ENCODE measurements around the gene ELAVL2. TPM values are rescaled to one million over a fixed set of nuclear protein-coding genes. Genes with fewer than 3 reads are reported as not detected.
A peak's percentile ranks its signal among the peaks of the same experiment; 100 is the strongest.

ELAVL2 gene
- total and polyA plus RNA-seq, 5 donors = 0.07 to 0.32 TPM; not detected in 3

DNA sequence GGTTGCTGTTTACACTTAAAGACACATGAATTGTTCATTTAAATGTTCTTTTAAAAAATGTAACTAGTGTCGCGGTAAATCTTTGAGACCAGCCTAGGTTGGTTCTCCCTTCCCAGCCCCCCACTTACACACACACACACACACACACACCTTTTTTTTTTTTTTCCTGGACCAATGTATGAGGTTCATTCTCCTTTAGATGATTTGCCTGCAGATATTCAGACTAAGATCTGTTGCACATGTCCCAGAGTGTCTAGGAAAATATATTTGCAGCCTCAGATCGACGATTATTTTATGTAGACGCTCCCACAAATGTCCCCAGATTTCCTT, 4.4 kb upstream of the ELAVL2 start:
- peaks cover 8% of the 10 kb centered on the region for H3K27me3 ChIP-seq (ENCODE audit: control insufficient read depth, insufficient read depth)

DNA sequence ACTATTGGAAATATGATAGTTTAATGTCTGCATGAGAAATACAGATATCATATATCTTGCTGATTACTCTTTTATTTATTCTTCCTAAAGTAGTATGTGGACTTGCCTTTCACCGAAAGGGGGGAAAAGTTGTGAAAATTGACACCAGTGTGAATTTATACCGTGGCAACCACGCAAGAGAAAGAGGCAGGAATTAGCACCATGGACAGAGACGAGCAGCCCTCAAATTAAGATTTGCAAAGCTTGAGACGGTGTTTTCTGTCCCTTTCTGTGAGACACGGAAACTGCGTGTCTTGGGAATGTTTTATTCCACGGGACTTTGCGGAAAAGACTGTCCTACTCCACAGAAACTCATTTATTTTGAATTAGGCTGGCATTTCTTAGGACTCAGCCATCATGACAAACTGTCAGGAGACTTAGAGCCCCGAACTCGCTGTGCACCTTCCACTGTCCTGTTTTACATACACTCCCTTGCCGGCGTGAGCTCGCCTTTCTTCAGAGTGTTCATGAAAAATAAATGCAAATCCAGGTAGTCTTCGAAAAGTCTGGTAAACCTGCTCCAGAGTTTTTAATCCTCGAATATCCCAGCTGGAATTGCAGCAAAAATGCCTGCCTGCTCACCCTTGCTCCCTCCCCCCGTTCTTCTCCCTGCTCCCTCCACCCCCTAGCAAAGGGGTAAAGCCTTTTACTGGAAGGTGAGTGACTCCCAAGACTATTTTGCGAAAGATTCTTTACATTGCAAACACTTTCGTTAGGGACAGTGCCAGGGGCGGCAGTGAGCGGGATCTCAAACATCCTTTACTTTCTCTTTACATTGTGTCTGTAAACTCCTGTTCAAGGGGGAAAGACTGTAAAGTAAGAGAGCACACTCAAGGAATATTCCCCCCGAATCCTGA, 3.8 kb upstream of the ELAVL2 start:
- WGBS = 1% methylated on average over 22 of the region's 22 CpGs
- ATAC-seq (no peak), DNase-seq (no peak)
- Histone ChIP-seq H3K4me3 (ENCODE audit: low read length) (no peak overlapping the region), H3K27ac (ENCODE audit: low read length) (no peak overlapping the region), H3K27me3 (ENCODE audit: control insufficient read depth, insufficient read depth) (peaks cover 8% of the 10 kb centered on the region), H3K4me1 (ENCODE audit: control insufficient read depth, insufficient read depth, low read length) (no peaks in the 10 kb centered on the region), H3K9me3 (ENCODE audit: control insufficient read depth, low read length) (no peaks in the 10 kb centered on the region)
- intact Hi-C loops (cut with DNase I) = no loop called here

More for the DNA sequence above, 4.4 kb upstream of the ELAVL2 start:
- intact Hi-C loops (cut with DNase I) = no loop called here
- DNase-seq (no peak), ATAC-seq (no peak)
- 7% methylated on average over 5 of the region's 5 CpGs for WGBS
- no peak overlapping the region for H3K4me3 ChIP-seq (ENCODE audit: low read length)
- H3K27ac ChIP-seq (ENCODE audit: low read length) = no peak overlapping the region
- H3K9me3 ChIP-seq (ENCODE audit: control insufficient read depth, low read length) = no peaks in the 10 kb centered on the region
- H3K4me1 ChIP-seq (ENCODE audit: control insufficient read depth, insufficient read depth, low read length) = no peaks in the 10 kb centered on the region

DNA sequence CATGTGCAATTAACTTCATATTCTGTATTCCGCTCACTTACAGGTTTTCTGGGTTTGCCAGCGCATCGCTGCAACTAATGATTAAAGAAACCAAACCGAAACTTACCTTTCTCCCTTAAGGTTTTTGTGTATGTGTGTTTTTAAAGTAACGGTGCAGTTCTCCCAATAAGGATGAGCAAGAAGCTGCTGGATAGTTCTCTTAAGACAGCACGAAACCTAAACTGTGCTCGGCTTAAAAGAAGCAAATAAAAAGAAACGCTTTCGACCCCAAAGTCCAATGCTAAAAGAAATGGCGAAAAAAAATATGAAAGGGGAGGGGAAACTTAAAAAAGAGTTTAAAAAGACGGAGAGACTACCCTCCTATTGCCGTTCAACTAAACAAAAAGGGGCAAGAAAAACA, 340 bp downstream of the ELAVL2 start:
- WGBS = 3% methylated on average over 12 of the region's 12 CpGs
- Histone ChIP-seq H3K27ac (ENCODE audit: low read length) (no peak overlapping the region), H3K4me1 (ENCODE audit: control insufficient read depth, insufficient read depth, low read length) (no peaks in the 10 kb centered on the region), H3K27me3 (ENCODE audit: control insufficient read depth, insufficient read depth) (peaks cover 8% of the 10 kb centered on the region), H3K9me3 (ENCODE audit: control insufficient read depth, low read length) (no peaks in the 10 kb centered on the region), H3K4me3 (ENCODE audit: low read length) (peak overlapping the region; percentile 21)
- DNase-seq (no peak), ATAC-seq (no peak)
- intact Hi-C loops (cut with DNase I) = no loop called here

DNA sequence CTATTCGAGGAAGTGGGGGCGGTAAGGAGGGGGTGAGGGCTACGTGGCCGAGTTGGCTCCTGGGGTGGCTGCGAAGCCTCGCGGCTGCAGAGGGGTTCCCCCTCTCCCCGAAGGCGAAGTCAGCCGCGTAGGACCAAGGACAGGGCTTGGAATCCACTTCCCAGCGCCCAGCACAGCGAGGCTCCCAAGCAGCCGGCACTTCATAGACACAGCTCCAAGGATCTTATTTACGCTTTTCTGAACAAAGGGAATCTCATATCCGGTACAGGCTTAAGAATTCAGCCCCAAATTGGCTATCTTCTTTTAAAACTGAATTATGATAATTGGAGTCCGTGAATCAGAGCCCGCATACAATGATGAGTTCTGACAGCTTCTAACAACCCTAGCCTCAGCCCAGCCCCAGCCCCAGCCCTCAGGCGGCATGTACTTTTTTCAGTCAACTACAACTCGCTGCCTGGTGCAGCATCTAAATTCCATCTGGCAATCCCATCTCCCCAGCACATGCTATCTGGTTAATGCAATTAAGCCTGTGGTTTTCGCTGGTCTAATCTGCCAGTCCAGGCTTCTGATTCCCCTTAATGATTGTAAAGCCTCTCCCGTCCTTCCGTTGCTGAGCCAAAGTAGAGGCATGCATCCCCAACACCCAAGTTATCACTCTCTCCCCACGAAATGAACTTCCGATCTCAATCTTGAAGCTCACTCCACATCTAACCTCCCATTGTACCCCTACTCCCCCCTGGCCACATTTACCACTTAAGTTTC, 1.0 kb downstream of the ELAVL2 start:
- Histone ChIP-seq H3K4me3 (ENCODE audit: low read length) (peak overlapping the region; percentile 21), H3K27me3 (ENCODE audit: control insufficient read depth, insufficient read depth) (peaks cover 2% of the 10 kb centered on the region), H3K4me1 (ENCODE audit: control insufficient read depth, insufficient read depth, low read length) (no peaks in the 10 kb centered on the region), H3K27ac (ENCODE audit: low read length) (no peak overlapping the region), H3K9me3 (ENCODE audit: control insufficient read depth, low read length) (no peaks in the 10 kb centered on the region)
- no peak for DNase-seq
- ATAC-seq = peak in 1 of 2 donors; percentile 34
- 2% methylated on average over 25 of the region's 25 CpGs for WGBS
- intact Hi-C loops (cut with DNase I) = no loop called here

DNA sequence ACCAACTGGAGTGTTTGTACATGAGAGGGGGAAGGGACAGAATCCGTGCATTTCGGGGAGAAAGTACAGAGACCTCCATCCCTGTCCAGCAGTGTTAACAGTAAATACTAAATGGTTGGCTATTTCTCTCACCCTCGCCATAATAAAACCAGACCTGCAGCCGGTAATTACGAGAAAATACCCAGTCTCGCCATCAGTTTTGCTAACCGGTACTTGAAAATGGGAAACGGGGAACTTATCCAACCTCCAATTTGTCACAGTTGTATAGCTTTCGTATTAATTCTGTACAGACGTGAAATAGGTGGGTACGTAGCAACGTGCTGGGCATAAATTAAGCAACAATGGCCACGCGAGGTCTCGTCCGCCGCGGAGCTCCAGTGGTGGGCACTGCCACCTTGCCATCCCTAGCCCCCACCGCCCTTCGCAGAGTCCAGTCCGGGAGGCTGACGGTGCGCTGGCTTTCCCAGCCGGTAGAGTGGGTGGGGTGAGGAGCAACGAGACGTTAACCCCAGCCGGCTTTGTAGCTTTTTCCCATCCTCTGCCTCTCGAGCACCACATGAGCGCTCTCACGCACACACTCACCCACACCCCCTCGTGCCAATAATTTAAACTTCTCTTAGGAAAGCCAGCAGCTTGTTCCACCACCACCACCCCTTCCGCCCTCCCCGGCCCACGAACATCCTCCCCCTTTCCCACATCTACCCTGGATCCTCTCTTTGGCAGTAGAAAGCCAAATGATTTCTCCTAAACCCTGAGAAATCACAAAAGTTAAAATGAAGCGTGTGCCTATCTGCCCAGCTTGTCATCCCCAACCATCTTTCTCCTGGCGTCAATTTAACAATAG, 1.8 kb downstream of the ELAVL2 start:
- 3% methylated on average over 36 of the region's 36 CpGs for WGBS
- no peaks in the 10 kb centered on the region for H3K9me3 ChIP-seq (ENCODE audit: control insufficient read depth, low read length)
- no peak overlapping the region for H3K4me3 ChIP-seq (ENCODE audit: low read length)
- H3K27me3 ChIP-seq (ENCODE audit: control insufficient read depth, insufficient read depth) = peaks cover 2% of the 10 kb centered on the region
- H3K4me1 ChIP-seq (ENCODE audit: control insufficient read depth, insufficient read depth, low read length) = no peaks in the 10 kb centered on the region
- ATAC-seq = no peak
- no peak overlapping the region for H3K27ac ChIP-seq (ENCODE audit: low read length)
- intact Hi-C loops (cut with DNase I) = no loop called here
- no peak for DNase-seq

DNA sequence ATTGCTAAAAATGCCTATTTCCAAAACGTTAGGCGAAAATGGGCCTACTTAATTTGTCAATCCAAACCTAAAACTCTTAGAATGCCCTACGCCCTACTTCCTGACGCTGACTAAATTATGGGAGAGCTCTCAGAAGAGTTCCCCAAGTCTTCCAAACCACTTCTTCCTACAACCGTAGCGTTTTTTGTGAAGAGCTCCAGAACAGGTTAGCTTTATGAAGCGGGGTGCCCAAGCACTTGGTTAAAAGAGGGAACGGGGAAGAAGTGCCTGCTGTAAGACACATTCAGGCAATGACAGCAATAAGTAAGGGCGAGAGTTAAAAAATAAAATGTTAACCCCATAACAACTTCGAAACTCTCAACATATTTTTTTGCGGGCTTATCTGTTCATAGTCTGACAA, 2.8 kb downstream of the ELAVL2 start:
- 20% methylated on average over 11 of the region's 11 CpGs for WGBS

DNA sequence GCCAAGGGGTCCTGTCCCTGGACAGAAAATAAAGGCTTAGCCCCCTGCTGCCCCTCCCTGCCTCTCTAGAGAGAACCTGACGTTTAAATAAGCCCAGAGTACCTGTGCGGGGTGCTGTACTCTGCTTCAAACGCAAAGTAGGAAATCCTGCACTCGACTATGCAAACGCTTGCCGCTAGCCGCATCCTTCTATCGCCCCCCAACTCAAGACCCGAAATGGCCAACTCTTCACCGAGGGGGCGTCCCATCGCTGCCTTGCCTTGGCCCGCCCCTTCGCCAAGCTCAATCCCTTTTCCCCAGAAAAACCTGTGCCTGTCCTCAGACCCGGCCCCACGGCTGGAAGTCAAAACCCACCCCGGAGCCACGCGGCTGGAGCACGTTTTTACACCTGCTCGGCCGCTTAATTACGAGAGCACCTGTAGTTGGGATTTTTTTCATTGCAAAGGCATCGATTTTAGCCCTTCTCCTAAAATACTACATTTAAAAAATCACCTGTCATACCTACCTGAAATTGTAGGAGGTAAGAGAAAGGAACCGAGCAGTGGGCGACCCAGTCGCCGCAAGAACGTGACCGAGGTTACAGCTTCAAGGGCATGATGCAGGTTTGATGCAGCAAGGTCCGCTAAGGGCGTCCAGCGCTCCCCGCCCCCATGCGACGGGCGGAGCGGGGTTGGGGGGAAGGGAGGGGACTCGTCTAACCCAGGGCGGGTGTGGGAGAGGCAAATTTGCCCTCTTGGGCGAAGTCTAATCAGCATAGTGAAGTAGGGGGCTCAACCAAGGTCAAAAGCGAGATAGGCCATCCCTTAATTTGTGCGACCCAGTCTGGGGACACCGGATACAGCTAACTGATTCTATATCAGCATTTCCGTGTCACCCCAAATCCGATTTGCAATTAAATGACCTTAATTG, 3.5 kb downstream of the ELAVL2 start:
- no peaks in the 10 kb centered on the region for H3K4me1 ChIP-seq (ENCODE audit: control insufficient read depth, insufficient read depth, low read length)
- WGBS = 3% methylated on average over 46 of the region's 46 CpGs
- DNase-seq = no peak
- peaks cover 3% of the 10 kb centered on the region for H3K27me3 ChIP-seq (ENCODE audit: control insufficient read depth, insufficient read depth)
- H3K27ac ChIP-seq (ENCODE audit: low read length) = no peak overlapping the region
- no peaks in the 10 kb centered on the region for H3K9me3 ChIP-seq (ENCODE audit: control insufficient read depth, low read length)
- H3K4me3 ChIP-seq (ENCODE audit: low read length) = no peak overlapping the region
- intact Hi-C loops (cut with DNase I) = no loop called here
- ATAC-seq = no peak

More for the DNA sequence above, 2.8 kb downstream of the ELAVL2 start:
- peaks cover 5% of the 10 kb centered on the region for H3K27me3 ChIP-seq (ENCODE audit: control insufficient read depth, insufficient read depth)
- ATAC-seq = no peak
- intact Hi-C loops (cut with DNase I) = no loop called here
- H3K9me3 ChIP-seq (ENCODE audit: control insufficient read depth, low read length) = no peaks in the 10 kb centered on the region
- H3K4me3 ChIP-seq (ENCODE audit: low read length) = no peak overlapping the region
- no peak for DNase-seq
- no peak overlapping the region for H3K27ac ChIP-seq (ENCODE audit: low read length)
- H3K4me1 ChIP-seq (ENCODE audit: control insufficient read depth, insufficient read depth, low read length) = no peaks in the 10 kb centered on the region

DNA sequence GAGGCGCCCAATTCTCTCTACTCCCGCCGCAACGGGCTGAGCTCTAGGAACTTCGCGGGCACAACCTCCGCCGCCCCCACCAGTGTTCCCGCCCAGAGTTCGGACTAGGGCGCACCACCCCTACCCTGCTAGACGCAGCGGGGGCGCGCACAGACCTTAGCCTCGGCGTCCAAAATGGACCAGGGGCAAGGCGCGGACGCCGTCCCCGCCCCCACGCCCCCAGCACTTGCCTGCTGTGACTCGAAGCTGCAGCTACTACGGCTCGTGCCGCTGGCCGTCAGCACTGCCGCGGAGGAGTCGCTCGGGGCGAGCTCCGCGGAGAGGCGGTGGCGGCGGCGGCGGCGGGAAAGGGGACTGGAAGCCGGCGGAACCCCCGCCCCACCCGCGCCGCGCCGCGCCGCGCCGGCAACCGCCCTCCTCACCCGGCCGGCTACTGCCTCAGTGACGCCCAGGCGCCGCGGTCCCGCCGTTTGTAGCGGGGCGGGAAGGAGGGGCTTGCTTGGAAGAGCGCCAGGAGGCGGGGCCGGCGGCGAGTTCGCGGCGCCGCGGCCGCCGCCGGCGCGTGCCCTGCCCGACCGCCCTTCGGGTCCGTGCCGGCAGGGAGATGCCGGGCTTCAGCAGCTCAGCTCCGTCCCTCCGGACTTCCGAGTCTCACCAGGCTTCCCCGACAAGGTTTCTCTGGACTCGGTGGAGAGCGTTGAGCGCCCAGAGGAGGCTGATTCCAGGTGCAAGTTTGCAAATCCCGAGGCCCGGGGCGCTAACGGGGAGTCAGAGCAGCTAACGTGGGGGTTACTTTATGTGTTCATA, 4.5 kb downstream of the ELAVL2 start:
- ATAC-seq = peak in 1 of 2 donors; percentile 9
- H3K9me3 ChIP-seq (ENCODE audit: control insufficient read depth, low read length) = no peaks in the 10 kb centered on the region
- H3K27me3 ChIP-seq (ENCODE audit: control insufficient read depth, insufficient read depth) = peaks cover 3% of the 10 kb centered on the region
- H3K4me3 ChIP-seq (ENCODE audit: low read length) = peak overlapping the region; percentile 34
- 2% methylated on average over 97 of the region's 97 CpGs for WGBS
- no peaks in the 10 kb centered on the region for H3K4me1 ChIP-seq (ENCODE audit: control insufficient read depth, insufficient read depth, low read length)
- no peak overlapping the region for H3K27ac ChIP-seq (ENCODE audit: low read length)
- intact Hi-C loops (cut with DNase I) = no loop called here
- peak in 2 of 3 donors; percentile 47 to 50 for DNase-seq

DNA sequence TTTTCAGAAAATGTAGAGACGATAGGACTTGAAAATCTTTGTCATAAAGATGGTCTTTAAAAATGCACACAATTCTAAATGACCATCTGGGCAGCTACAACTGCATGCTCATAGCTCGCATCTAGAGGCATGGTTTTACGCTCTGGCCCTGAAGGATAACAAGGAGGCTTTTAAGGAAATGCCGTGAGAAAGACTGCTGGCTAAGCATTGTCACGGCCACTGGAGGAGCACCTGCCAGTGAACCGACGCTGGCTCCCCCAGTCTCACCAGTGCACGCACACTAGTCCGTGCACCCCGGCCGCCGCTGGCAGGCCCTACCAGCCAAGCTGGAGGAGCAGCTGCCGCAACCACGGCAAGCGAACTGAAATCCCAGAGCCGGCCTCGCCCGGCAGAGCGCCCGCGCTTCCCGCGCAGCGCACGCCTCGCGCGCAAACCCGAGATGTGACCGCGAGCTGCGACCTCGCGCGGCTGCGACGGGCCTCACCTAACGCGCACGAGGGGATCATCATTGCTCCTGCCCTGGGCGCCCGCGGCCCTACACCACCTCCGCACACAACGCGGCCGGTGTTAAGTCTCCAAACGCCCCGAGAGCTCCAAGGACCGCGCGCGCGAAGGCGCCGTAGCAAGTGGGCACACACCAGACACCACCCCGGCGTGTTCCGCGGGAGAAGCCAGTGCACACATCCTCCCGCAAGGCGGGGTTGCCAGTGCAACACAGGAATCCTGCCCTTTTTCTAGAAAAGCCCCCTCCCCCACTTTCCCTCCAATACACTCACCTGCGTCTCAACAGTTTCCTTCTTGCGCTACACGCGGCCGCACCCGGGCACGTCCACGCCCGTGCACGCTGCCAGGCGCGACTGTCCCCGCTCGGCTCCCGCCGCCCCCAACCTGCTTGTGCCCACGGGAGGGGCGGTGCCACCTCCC, 5.3 kb downstream of the ELAVL2 start:
- WGBS = 3% methylated on average over 80 of the region's 80 CpGs
- H3K9me3 ChIP-seq (ENCODE audit: control insufficient read depth, low read length) = no peaks in the 10 kb centered on the region
- no peak overlapping the region for H3K4me3 ChIP-seq (ENCODE audit: low read length)
- H3K27ac ChIP-seq (ENCODE audit: low read length) = no peak overlapping the region
- H3K4me1 ChIP-seq (ENCODE audit: control insufficient read depth, insufficient read depth, low read length) = no peaks in the 10 kb centered on the region
- intact Hi-C loops (cut with DNase I) = no loop called here
- H3K27me3 ChIP-seq (ENCODE audit: control insufficient read depth, insufficient read depth) = peaks cover 3% of the 10 kb centered on the region
- no peak for DNase-seq
- no peak for ATAC-seq

Data from right cardiac atrium (tissue), 5 donors.